ENCODE data around the gene AQP12A. TPM values are rescaled to one million over a fixed set of nuclear protein-coding genes. Genes with fewer than 3 reads are reported as not detected.
"Not testable (repeated sequence)": the region's sequence is repeated elsewhere in the genome, so short reads cannot be mapped to it uniquely, and the experiment has no call there.

Gene AQP12A
- total and polyA plus RNA-seq, 2 donors, result 0.34 TPM; not detected in 1

GRCh38 chr2:240672076-240672700 lies 19.5 kb upstream of the AQP12A start:
- no peak for DNase-seq (ENCODE audit: low read depth in 6 of 9, low spot score in 9 of 9)
- Histone ChIP-seq H3K4me1 (ENCODE audit: control insufficient read depth in 2 of 2, insufficient read depth in 2 of 2, low read length in 2 of 2) (no peaks in the 10 kb centered on the region), H3K4me3 (ENCODE audit: low read length in 2 of 2) (no peak overlapping the region), H3K27ac (ENCODE audit: low read depth in 1 of 2, low read length in 1 of 2) (no peak overlapping the region), H3K27me3 (ENCODE audit: control insufficient read depth in 2 of 2, insufficient read depth in 1 of 2, low read length in 1 of 2) (peaks cover 13 to 35% of the 10 kb centered on the region in 2 donors), H3K36me3 (ENCODE audit: control insufficient read depth in 2 of 2, insufficient read depth in 2 of 2, low read length in 1 of 2) (no peaks in the 10 kb centered on the region), H3K9me3 (ENCODE audit: control insufficient read depth in 2 of 2, insufficient read depth in 1 of 2, low read length in 1 of 2) (no peaks in the 10 kb centered on the region)
- 56% methylated on average over 46 of the region's 46 CpGs for WGBS

GRCh38 chr2:240672701-240673190 lies 18.9 kb upstream of the AQP12A start:
- Histone ChIP-seq H3K27ac (ENCODE audit: low read depth in 1 of 2, low read length in 1 of 2) (no peak overlapping the region), H3K27me3 (ENCODE audit: control insufficient read depth in 2 of 2, insufficient read depth in 1 of 2, low read length in 1 of 2) (peaks cover 13 to 34% of the 10 kb centered on the region in 2 donors), H3K36me3 (ENCODE audit: control insufficient read depth in 2 of 2, insufficient read depth in 2 of 2, low read length in 1 of 2) (no peaks in the 10 kb centered on the region), H3K4me1 (ENCODE audit: control insufficient read depth in 2 of 2, insufficient read depth in 2 of 2, low read length in 2 of 2) (no peaks in the 10 kb centered on the region), H3K4me3 (ENCODE audit: low read length in 2 of 2) (no peak overlapping the region), H3K9me3 (ENCODE audit: control insufficient read depth in 2 of 2, insufficient read depth in 1 of 2, low read length in 1 of 2) (no peaks in the 10 kb centered on the region)
- DNase-seq (ENCODE audit: low read depth in 6 of 9, low spot score in 9 of 9), result no peak
- WGBS, result 11% methylated on average over 55 of the region's 55 CpGs

GRCh38 chr2:240674461-240675184 lies 17.0 kb upstream of the AQP12A start:
- WGBS, result 57% methylated on average over 12 of the region's 16 CpGs
- H3K4me1 ChIP-seq (ENCODE audit: control insufficient read depth in 2 of 2, insufficient read depth in 2 of 2, low read length in 2 of 2); DNase-seq (ENCODE audit: low read depth in 6 of 9, low spot score in 9 of 9); H3K9me3 ChIP-seq (ENCODE audit: control insufficient read depth in 2 of 2, insufficient read depth in 1 of 2, low read length in 1 of 2); H3K27ac ChIP-seq (ENCODE audit: low read depth in 1 of 2, low read length in 1 of 2); H3K36me3 ChIP-seq (ENCODE audit: control insufficient read depth in 2 of 2, insufficient read depth in 2 of 2, low read length in 1 of 2); H3K4me3 ChIP-seq (ENCODE audit: low read length in 2 of 2): not testable (repeated sequence)
- peaks cover 13 to 32% of the 10 kb centered on the region in 2 donors for H3K27me3 ChIP-seq (ENCODE audit: control insufficient read depth in 2 of 2, insufficient read depth in 1 of 2, low read length in 1 of 2)

GRCh38 chr2:240675345-240675744 lies 16.3 kb upstream of the AQP12A start:
- H3K9me3 ChIP-seq (ENCODE audit: control insufficient read depth in 2 of 2, insufficient read depth in 1 of 2, low read length in 1 of 2); H3K27ac ChIP-seq (ENCODE audit: low read depth in 1 of 2, low read length in 1 of 2); H3K4me1 ChIP-seq (ENCODE audit: control insufficient read depth in 2 of 2, insufficient read depth in 2 of 2, low read length in 2 of 2); H3K36me3 ChIP-seq (ENCODE audit: control insufficient read depth in 2 of 2, insufficient read depth in 2 of 2, low read length in 1 of 2); DNase-seq (ENCODE audit: low read depth in 6 of 9, low spot score in 9 of 9); H3K4me3 ChIP-seq (ENCODE audit: low read length in 2 of 2): not testable (repeated sequence)
- no CpG with 5 or more reads among the region's 24 CpGs for WGBS
- peaks cover 13 to 31% of the 10 kb centered on the region in 2 donors for H3K27me3 ChIP-seq (ENCODE audit: control insufficient read depth in 2 of 2, insufficient read depth in 1 of 2, low read length in 1 of 2)

GRCh38 chr2:240678043-240678442 lies 13.6 kb upstream of the AQP12A start:
- not testable (repeated sequence) for H3K4me1 ChIP-seq (ENCODE audit: control insufficient read depth in 2 of 2, insufficient read depth in 2 of 2, low read length in 2 of 2); H3K9me3 ChIP-seq (ENCODE audit: control insufficient read depth in 2 of 2, insufficient read depth in 1 of 2, low read length in 1 of 2); H3K27ac ChIP-seq (ENCODE audit: low read depth in 1 of 2, low read length in 1 of 2); H3K36me3 ChIP-seq (ENCODE audit: control insufficient read depth in 2 of 2, insufficient read depth in 2 of 2, low read length in 1 of 2); DNase-seq (ENCODE audit: low read depth in 6 of 9, low spot score in 9 of 9); H3K4me3 ChIP-seq (ENCODE audit: low read length in 2 of 2)
- H3K27me3 ChIP-seq (ENCODE audit: control insufficient read depth in 2 of 2, insufficient read depth in 1 of 2, low read length in 1 of 2), result peaks cover 5 to 13% of the 10 kb centered on the region in 2 donors
- whole genome bisulfite sequencing, result 89% methylated on average over 6 of the region's 14 CpGs

GRCh38 chr2:240678909-240679308 lies 12.8 kb upstream of the AQP12A start:
- H3K9me3 ChIP-seq (ENCODE audit: control insufficient read depth in 2 of 2, insufficient read depth in 1 of 2, low read length in 1 of 2); H3K27ac ChIP-seq (ENCODE audit: low read depth in 1 of 2, low read length in 1 of 2); H3K4me3 ChIP-seq (ENCODE audit: low read length in 2 of 2); DNase-seq (ENCODE audit: low read depth in 6 of 9, low spot score in 9 of 9); H3K27me3 ChIP-seq (ENCODE audit: control insufficient read depth in 2 of 2, insufficient read depth in 1 of 2, low read length in 1 of 2); H3K36me3 ChIP-seq (ENCODE audit: control insufficient read depth in 2 of 2, insufficient read depth in 2 of 2, low read length in 1 of 2); H3K4me1 ChIP-seq (ENCODE audit: control insufficient read depth in 2 of 2, insufficient read depth in 2 of 2, low read length in 2 of 2): not testable (repeated sequence)
- no CpG with 5 or more reads among the region's 19 CpGs for WGBS

- WGBS, result 55% methylated on average over 2 of the region's 11 CpGs
- not testable (repeated sequence) for H3K4me3 ChIP-seq (ENCODE audit: low read length in 2 of 2)
These were observed 11.5 kb upstream of the AQP12A start for GRCh38 chr2:240680185-240680584.

GRCh38 chr2:240682431-240683224 lies 9.0 kb upstream of the AQP12A start, which contains the start of gene AQP12B:
TSS of gene AQP12B (minus strand) at chr2:240682885. CDS start at chr2:240682837, 48 bp downstream.
- H3K9me3 ChIP-seq (ENCODE audit: control insufficient read depth in 2 of 2, insufficient read depth in 1 of 2, low read length in 1 of 2); H3K27me3 ChIP-seq (ENCODE audit: control insufficient read depth in 2 of 2, insufficient read depth in 1 of 2, low read length in 1 of 2); H3K27ac ChIP-seq (ENCODE audit: low read depth in 1 of 2, low read length in 1 of 2); DNase-seq (ENCODE audit: low read depth in 6 of 9, low spot score in 9 of 9); H3K4me1 ChIP-seq (ENCODE audit: control insufficient read depth in 2 of 2, insufficient read depth in 2 of 2, low read length in 2 of 2); H3K36me3 ChIP-seq (ENCODE audit: control insufficient read depth in 2 of 2, insufficient read depth in 2 of 2, low read length in 1 of 2); H3K4me3 ChIP-seq (ENCODE audit: low read length in 2 of 2): not testable (repeated sequence)
- 95% methylated on average over 34 of the region's 37 CpGs for WGBS

More at GRCh38 chr2:240680185-240680584, 11.5 kb upstream of the AQP12A start:
- not testable (repeated sequence) for DNase-seq (ENCODE audit: low read depth in 6 of 9, low spot score in 9 of 9); H3K9me3 ChIP-seq (ENCODE audit: control insufficient read depth in 2 of 2, insufficient read depth in 1 of 2, low read length in 1 of 2); H3K4me1 ChIP-seq (ENCODE audit: control insufficient read depth in 2 of 2, insufficient read depth in 2 of 2, low read length in 2 of 2); H3K27ac ChIP-seq (ENCODE audit: low read depth in 1 of 2, low read length in 1 of 2); H3K27me3 ChIP-seq (ENCODE audit: control insufficient read depth in 2 of 2, insufficient read depth in 1 of 2, low read length in 1 of 2); H3K36me3 ChIP-seq (ENCODE audit: control insufficient read depth in 2 of 2, insufficient read depth in 2 of 2, low read length in 1 of 2)

All from thymus (tissue), 11 donors.